Epithelial cell of proximal tubule (primary cell): ENCODE data around the gene RIC1. TPM values are rescaled to one million over a fixed set of nuclear protein-coding genes. Genes with fewer than 3 reads are reported as not detected.

Experiments used
- total RNA-seq: library from RNA; depleted of rRNA; stranded (reverse); fragments of >200 nt; gene quantifications from 2 replicates; pipeline ENCODE4 v1.2.3, GENCODE V29; 2015

RIC1 gene
- total RNA-seq, 1 donor from 2014 or later: 12.7 TPM

Other genes with a start within 250 kb of the RIC1 start
- 28.5 and 49.0 TPM in 2 replicates for gene PLGRKT, start 191.2 kb upstream of the RIC1 start, total RNA-seq
- 16.1 and 22.1 TPM in 2 replicates for gene CD274, start 178.6 kb upstream of the RIC1 start, total RNA-seq
- 2.7 and 12.4 TPM in 2 replicates for gene PDCD1LG2, start 118.6 kb upstream of the RIC1 start, total RNA-seq
- 13.2 and 21.3 TPM in 2 replicates for gene ERMP1, start 204.0 kb downstream of the RIC1 start, total RNA-seq